RWPE2 (cell line): ENCODE measurements around the gene OIT3.

Source experiments
- ATAC-seq: fragments of 200-7000 bp; cut with Tn5 transposase; 3 replicates; pipeline ENCODE4 v1.9.1; 2021; ENCODE audit warnings: low read depth
- DNase-seq: peaks from one replicate; pipeline ENCODE4 v3.0.0-alpha.2; 2020; ENCODE audit warnings: low spot score
- H3K27ac ChIP-seq: fragments of 450-650 bp; 2 replicates; pipeline ENCODE4 v1.5.1; 2017; ENCODE audit warnings: mild to moderate bottlenecking; ENCODE audit not compliant: poor library complexity, severe bottlenecking
- H3K27me3 ChIP-seq: fragments of 250-450 bp; sonication (Bioruptor Pico); 2 replicates; pipeline ENCODE4 v1.5.1; 2021; ENCODE audit warnings: mild to moderate bottlenecking, moderate library complexity; ENCODE audit not compliant: insufficient read depth, poor library complexity, severe bottlenecking
- H3K36me3 ChIP-seq: fragments of 250-450 bp; sonication (Bioruptor Pico); 2 replicates; pipeline ENCODE4 v1.5.1; 2020; ENCODE audit warnings: low read depth, mild to moderate bottlenecking, moderate library complexity
- H3K4me1 ChIP-seq: fragments of 250-450 bp; sonication (Bioruptor Pico); 2 replicates; pipeline ENCODE4 v1.5.1; 2021; ENCODE audit warnings: mild to moderate bottlenecking, moderate library complexity; ENCODE audit not compliant: insufficient read depth, poor library complexity, severe bottlenecking
- H3K4me3 ChIP-seq: fragments of 250-450 bp; sonication (Bioruptor Pico); 2 replicates; pipeline ENCODE4 v1.5.1; 2021; ENCODE audit warnings: mild to moderate bottlenecking, moderate library complexity; ENCODE audit not compliant: severe bottlenecking
- H3K9me3 ChIP-seq: fragments of 250-450 bp; sonication (Bioruptor Pico); 2 replicates; pipeline ENCODE4 v1.5.1; 2021; ENCODE audit warnings: mild to moderate bottlenecking, moderate library complexity; ENCODE audit not compliant: severe bottlenecking
- TF ChIP-seq, protein P1 (sequence below): fragments of 450-650 bp; IDR thresholded peaks from one replicate; pipeline ENCODE4 v1.5.1; 2017; ENCODE audit warnings: mild to moderate bottlenecking, moderate library complexity; ENCODE audit not compliant: poor library complexity, severe bottlenecking

The OIT3 gene

DNA sequence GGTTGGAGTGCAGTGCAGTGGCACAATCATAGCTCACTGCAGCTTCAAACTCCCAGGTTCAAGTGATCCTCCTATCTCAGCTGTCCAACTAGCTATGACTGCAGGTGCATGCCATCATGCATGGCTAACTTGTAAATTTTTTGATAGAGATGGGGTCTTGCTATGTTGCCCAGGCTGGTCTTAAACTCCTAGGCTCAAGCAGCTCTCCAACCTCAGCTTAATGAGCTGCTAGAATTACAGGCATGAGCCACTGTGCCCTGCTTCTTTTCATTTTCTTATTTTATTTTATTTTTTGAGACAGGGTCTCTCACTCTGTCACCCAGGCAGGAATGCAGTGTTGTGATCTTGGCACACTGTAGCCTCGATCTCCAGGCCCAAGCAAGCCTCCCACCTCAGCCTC is 53.4 kb downstream of the OIT3 start:
- H3K9me3 ChIP-seq = no peaks in the 10 kb centered on the region
- no peak overlapping the region for H3K4me3 ChIP-seq
- H3K4me1 ChIP-seq = no peaks in the 10 kb centered on the region
- H3K36me3 ChIP-seq = no peaks in the 10 kb centered on the region
- no peaks in the 10 kb centered on the region for H3K27me3 ChIP-seq
- no peak overlapping the region for H3K27ac ChIP-seq
- DNase-seq (no peak), ATAC-seq (no peak)
- TF ChIP-seq, protein P1, sequence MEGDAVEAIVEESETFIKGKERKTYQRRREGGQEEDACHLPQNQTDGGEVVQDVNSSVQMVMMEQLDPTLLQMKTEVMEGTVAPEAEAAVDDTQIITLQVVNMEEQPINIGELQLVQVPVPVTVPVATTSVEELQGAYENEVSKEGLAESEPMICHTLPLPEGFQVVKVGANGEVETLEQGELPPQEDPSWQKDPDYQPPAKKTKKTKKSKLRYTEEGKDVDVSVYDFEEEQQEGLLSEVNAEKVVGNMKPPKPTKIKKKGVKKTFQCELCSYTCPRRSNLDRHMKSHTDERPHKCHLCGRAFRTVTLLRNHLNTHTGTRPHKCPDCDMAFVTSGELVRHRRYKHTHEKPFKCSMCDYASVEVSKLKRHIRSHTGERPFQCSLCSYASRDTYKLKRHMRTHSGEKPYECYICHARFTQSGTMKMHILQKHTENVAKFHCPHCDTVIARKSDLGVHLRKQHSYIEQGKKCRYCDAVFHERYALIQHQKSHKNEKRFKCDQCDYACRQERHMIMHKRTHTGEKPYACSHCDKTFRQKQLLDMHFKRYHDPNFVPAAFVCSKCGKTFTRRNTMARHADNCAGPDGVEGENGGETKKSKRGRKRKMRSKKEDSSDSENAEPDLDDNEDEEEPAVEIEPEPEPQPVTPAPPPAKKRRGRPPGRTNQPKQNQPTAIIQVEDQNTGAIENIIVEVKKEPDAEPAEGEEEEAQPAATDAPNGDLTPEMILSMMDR = no peak

GRCh38 chr10:72948762-72949161 is 55.2 kb downstream of the OIT3 start:
- ATAC-seq (no peak), DNase-seq (no peak)
- Histone ChIP-seq H3K9me3 (no peaks in the 10 kb centered on the region), H3K27ac (no peak overlapping the region), H3K4me1 (no peaks in the 10 kb centered on the region), H3K36me3 (no peaks in the 10 kb centered on the region), H3K4me3 (no peak overlapping the region), H3K27me3 (no peaks in the 10 kb centered on the region)
- TF ChIP-seq, protein P1 = no peak

- no peaks in the 10 kb centered on the region for H3K4me1 ChIP-seq
- no peak overlapping the region for H3K27ac ChIP-seq
- TF ChIP-seq, protein P1 = no peak
- ATAC-seq = no peak
- no peak overlapping the region for H3K4me3 ChIP-seq
- H3K27me3 ChIP-seq = no peaks in the 10 kb centered on the region
- H3K36me3 ChIP-seq = no peaks in the 10 kb centered on the region
- no peaks in the 10 kb centered on the region for H3K9me3 ChIP-seq
- DNase-seq = no peak
These were observed 58.2 kb downstream of the OIT3 start for GRCh38 chr10:72951760-72952159.

GRCh38 chr10:72952189-72952588 is 58.6 kb downstream of the OIT3 start:
- H3K4me3 ChIP-seq = no peak overlapping the region
- TF ChIP-seq, protein P1 = no peak
- H3K27ac ChIP-seq = no peak overlapping the region
- H3K27me3 ChIP-seq = no peaks in the 10 kb centered on the region
- ATAC-seq (no peak), DNase-seq (no peak)
- H3K36me3 ChIP-seq = no peaks in the 10 kb centered on the region
- no peaks in the 10 kb centered on the region for H3K9me3 ChIP-seq
- H3K4me1 ChIP-seq = no peaks in the 10 kb centered on the region

- no peak; the same call in 2 of the 3 replicates for ATAC-seq
These were observed 59.2 kb downstream of the OIT3 start for GRCh38 chr10:72952642-72953158.

More at GRCh38 chr10:72952642-72953158, 59.2 kb downstream of the OIT3 start:
- no peaks in the 10 kb centered on the region for H3K36me3 ChIP-seq
- no peak for DNase-seq
- TF ChIP-seq, protein P1 = no peak
- no peaks in the 10 kb centered on the region for H3K9me3 ChIP-seq
- H3K27me3 ChIP-seq = no peaks in the 10 kb centered on the region
- H3K4me1 ChIP-seq = no peaks in the 10 kb centered on the region
- no peak overlapping the region for H3K27ac ChIP-seq
- H3K4me3 ChIP-seq = no peak overlapping the region
